HG02970 (cell line): Measurements from ENCODE around the gene PUS7L.
"Not testable (repeated sequence)": the region's sequence is repeated elsewhere in the genome, so short reads cannot be mapped to it uniquely, and the experiment has no call there.

ENCODE experiments used
- ATAC-seq: cut with Tn5 transposase; IDR thresholded peaks from one replicate; pipeline ENCODE4 v1.9.1; 2021; ENCODE audit warnings: mild to moderate bottlenecking, moderate library complexity, moderate number of reproducible peaks; ENCODE audit not compliant: unreplicated experiment, low FRiP score

Gene PUS7L

GRCh38 chr12:43751360-43751759 lies 7.2 kb downstream of the PUS7L start:
- ATAC-seq = not testable (repeated sequence)

GRCh38 chr12:43750814-43751213 lies 7.8 kb downstream of the PUS7L start:
- ATAC-seq = no peak

GRCh38 chr12:43749016-43749415 lies 9.6 kb downstream of the PUS7L start:
- no peak for ATAC-seq

GRCh38 chr12:43744826-43745225 lies 13.8 kb downstream of the PUS7L start:
- ATAC-seq = no peak

GRCh38 chr12:43742106-43742505 lies 16.5 kb downstream of the PUS7L start:
- ATAC-seq = no peak

GRCh38 chr12:43740511-43741100 lies 18.0 kb downstream of the PUS7L start:
- no peak for ATAC-seq

GRCh38 chr12:43737646-43738045 lies 20.9 kb downstream of the PUS7L start:
- ATAC-seq = no peak

GRCh38 chr12:43736927-43737440 lies 21.6 kb downstream of the PUS7L start:
- no peak for ATAC-seq

GRCh38 chr12:43733687-43734086 lies 24.9 kb downstream of the PUS7L start:
- ATAC-seq = no peak

GRCh38 chr12:43730283-43730682 lies 28.3 kb downstream of the PUS7L start:
- ATAC-seq = no peak

- no peak for ATAC-seq
These were observed 29.9 kb downstream of the PUS7L start for GRCh38 chr12:43728698-43729097.

- no peak for ATAC-seq
These were observed 30.5 kb downstream of the PUS7L start for GRCh38 chr12:43728117-43728516.

- no peak for ATAC-seq
These were observed 35.5 kb downstream of the PUS7L start for GRCh38 chr12:43723134-43723533.

GRCh38 chr12:43722621-43723020 lies 36.0 kb downstream of the PUS7L start:
- ATAC-seq = no peak

- no peak for ATAC-seq
These were observed 47.2 kb downstream of the PUS7L start for GRCh38 chr12:43711348-43711747.

GRCh38 chr12:43703772-43704171 lies 54.8 kb downstream of the PUS7L start:
- ATAC-seq = not testable (repeated sequence)

- not testable (repeated sequence) for ATAC-seq
These were observed 57.4 kb downstream of the PUS7L start for GRCh38 chr12:43701194-43701593.

- ATAC-seq = no peak
These were observed 62.4 kb downstream of the PUS7L start for GRCh38 chr12:43696154-43696553.

GRCh38 chr12:43694879-43695278 lies 63.7 kb downstream of the PUS7L start:
- no peak for ATAC-seq

- ATAC-seq = no peak
These were observed 66.5 kb downstream of the PUS7L start for GRCh38 chr12:43692064-43692463.

- ATAC-seq = not testable (repeated sequence)
These were observed 73.1 kb downstream of the PUS7L start for GRCh38 chr12:43685491-43685890.

GRCh38 chr12:43676183-43676813 lies 82.3 kb downstream of the PUS7L start:
- peak; percentile 83 for ATAC-seq
